ENCODE results near the gene PRKAG2. TPM values are rescaled to one million over a fixed set of nuclear protein-coding genes. Genes with fewer than 3 reads are reported as not detected.
A peak's percentile ranks its signal among the peaks of the same experiment; 100 is the strongest.

The PRKAG2 gene
- total RNA-seq, 1 experiment from 2014 or later = 10.9 TPM

DNA sequence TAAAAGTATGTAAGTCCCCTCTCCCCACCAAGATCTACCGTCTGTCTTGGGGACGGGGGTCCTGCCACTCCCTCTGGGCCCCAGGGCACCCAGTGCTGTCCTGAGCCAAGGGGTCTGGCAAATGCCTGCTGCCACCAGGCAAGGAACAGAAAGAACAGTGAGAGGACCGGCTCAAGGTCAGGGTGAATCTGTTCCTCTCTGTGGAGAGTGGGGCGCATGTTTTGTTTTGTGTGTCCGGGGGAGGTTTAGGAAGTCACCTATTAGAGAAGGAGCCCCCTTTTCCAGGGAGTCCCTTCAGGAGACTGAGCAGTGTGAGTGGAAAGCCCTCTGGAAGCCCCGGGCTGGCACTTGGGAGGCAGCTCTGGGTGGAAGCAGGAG lies 198.7 kb downstream of the PRKAG2 start:
- H3K9me3 ChIP-seq (replicated peaks) = no peaks in the 10 kb centered on the region
- DNase-seq = no peak
- H3K27ac ChIP-seq = no peak overlapping the region
- no peaks in the 10 kb centered on the region for H3K36me3 ChIP-seq
- no peaks in the 10 kb centered on the region; the same call in 1 of the 2 replicates for H3K4me1 ChIP-seq
- no peak overlapping the region for H3K4me3 ChIP-seq
- H3K27me3 ChIP-seq = no peaks in the 10 kb centered on the region

DNA sequence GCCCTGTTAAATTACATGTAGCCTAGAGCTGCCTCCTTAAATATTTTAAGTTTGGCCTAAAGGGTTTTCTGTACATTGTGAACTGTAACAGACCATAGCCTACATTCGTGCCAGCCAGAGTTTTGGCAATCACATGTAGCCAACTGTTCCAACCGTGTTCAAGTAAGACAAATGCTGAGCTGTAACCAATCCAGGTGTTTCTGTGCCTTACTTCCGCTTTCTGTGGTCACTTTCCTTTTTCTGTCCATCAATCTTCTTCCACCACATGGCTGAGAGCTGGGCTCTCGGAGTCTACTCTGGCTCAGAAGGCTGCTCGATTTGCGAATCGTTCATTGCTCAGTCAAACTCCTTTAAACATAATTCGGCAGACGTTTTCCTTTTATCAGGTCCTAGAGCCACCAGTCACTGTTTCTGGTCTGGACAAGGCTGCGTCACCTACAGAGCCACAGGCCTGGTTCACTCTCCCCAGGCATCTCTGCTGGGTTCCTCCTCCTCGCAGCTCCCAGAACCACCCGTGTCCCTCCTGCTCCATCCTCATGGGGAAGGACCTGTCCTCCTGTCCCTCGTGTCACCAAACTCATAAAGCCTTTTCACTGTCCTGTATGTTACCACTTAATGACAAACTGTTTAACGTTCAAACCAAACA lies 199.2 kb downstream of the PRKAG2 start:
- no peaks in the 10 kb centered on the region for H3K27me3 ChIP-seq
- no peaks in the 10 kb centered on the region for H3K36me3 ChIP-seq
- no peaks in the 10 kb centered on the region; the same call in 1 of the 2 replicates for H3K4me1 ChIP-seq
- no peak for DNase-seq
- H3K4me3 ChIP-seq = no peak overlapping the region
- H3K9me3 ChIP-seq (replicated peaks) = no peaks in the 10 kb centered on the region
- H3K27ac ChIP-seq = no peak overlapping the region

DNA sequence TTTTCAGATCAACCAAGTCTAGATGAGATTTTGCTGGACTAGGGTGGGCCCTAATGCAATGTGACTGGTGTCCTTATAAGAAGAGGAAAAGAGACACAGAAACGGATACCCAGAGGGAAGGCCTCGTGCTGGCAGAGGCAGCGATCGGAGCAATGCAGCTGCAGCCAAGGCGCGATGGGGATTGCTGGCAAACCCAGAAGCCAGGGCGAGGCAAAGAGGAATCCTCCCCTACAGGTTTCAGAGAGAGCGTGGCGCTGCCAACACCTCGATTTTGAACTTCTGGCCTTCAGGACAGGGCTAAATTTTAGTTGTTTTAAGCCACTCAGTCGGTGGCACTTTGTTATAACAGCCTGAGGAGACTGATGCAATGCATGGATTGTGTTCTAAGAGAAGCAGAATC lies 200.2 kb downstream of the PRKAG2 start:
- H3K9me3 ChIP-seq (replicated peaks) = no peaks in the 10 kb centered on the region
- no peak overlapping the region for H3K4me3 ChIP-seq
- no peaks in the 10 kb centered on the region for H3K27me3 ChIP-seq
- H3K36me3 ChIP-seq = no peaks in the 10 kb centered on the region
- DNase-seq = no peak
- no peaks in the 10 kb centered on the region; the same call in 1 of the 2 replicates for H3K4me1 ChIP-seq
- no peak overlapping the region for H3K27ac ChIP-seq

DNA sequence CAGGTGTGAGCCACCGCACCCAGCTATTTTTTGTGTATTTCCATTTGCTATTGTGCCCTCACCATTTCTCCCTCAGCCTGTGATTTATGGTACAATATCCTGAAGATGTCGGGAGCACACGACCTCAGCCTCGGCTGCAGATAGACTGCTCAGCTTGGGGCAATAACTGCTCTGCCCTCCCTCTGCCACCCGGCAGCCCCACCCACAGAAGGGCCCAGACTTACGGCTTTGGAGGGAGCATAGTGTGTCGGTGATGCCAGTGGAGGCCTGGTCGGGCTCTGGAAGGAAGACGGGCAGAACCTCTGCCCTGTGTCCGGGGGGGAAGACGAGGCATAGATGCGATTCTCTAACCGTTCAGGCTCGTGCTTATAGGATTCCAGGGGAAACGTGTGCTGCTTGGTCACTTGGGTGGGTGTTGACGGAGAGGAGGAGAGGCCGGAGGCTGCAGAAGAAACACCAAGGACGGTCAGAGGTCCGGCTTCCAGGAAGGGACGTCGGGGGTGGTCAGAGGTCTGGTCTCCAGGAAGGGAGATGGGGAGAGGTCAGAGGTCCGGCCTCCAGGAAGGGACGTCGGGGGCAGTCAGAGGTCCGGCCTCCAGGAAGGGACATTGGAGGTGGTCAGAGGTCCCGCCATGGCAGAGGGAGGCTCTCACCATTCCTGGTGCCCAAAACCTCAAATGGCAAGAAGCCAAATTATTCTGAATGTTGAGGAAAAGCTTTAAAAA lies 201.6 kb downstream of the PRKAG2 start:
- no peaks in the 10 kb centered on the region for H3K9me3 ChIP-seq (replicated peaks)
- no peaks in the 10 kb centered on the region for H3K4me1 ChIP-seq
- no peaks in the 10 kb centered on the region for H3K27me3 ChIP-seq
- H3K27ac ChIP-seq = no peak overlapping the region
- H3K36me3 ChIP-seq = no peaks in the 10 kb centered on the region
- no peak for DNase-seq
- H3K4me3 ChIP-seq = no peak overlapping the region

DNA sequence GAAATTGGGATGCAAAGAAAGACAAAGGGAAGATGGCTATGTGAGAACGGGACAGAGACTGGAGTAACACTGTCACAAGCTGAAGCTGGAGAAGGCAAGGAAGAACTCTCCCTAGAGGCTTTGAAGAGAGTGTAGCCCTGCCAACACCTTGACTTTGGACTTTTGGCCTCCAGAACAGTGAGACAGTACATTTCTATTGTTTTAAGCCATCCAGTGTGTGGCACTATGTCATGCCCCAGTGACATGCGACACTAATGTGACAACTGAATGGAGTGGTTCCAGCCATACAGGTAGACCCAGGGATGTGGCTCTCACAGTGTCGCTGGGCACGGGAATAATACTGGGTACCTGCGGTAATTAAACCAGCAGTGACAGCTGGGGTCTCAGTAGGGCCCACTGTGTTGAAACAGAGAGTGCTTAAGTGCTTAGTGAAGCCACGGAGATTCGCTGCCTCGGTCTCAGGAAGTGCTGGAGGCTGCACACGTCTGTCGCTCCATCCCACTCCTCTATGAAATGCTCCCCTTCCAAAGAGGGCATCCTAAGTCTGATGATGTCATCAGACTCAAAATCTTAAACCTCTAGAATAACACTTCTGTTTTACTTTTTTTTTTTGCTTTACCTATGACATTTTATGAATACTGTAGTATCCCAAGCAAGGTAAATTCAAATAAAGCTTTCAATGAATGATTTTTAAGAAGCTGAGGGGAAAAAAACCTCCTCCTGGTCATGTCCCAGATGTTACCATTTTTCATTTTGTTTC lies 202.6 kb downstream of the PRKAG2 start:
- DNase-seq = no peak
- H3K27ac ChIP-seq = no peak overlapping the region
- H3K4me3 ChIP-seq = no peak overlapping the region
- no peaks in the 10 kb centered on the region for H3K36me3 ChIP-seq
- no peaks in the 10 kb centered on the region for H3K4me1 ChIP-seq
- no peaks in the 10 kb centered on the region for H3K27me3 ChIP-seq
- no peaks in the 10 kb centered on the region for H3K9me3 ChIP-seq (replicated peaks)

DNA sequence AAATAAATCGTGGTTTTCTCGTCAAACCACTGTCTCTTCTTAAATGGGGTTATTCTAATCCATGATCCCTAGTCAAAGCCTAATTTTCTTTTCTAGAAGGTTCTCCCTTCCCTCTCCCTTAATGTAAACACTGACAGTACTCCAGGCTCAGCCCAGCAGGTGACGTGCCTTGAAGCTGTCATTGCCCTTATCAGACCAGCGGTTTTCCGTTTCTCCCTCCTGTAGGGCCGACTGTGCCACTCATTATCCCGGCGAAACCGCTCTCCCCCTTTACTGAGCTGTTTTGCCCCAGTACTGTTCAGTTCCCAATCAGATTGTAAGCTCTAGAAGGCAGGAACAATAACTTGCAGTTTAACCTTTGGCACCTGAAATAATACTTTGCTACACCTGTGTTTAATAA lies 203.7 kb downstream of the PRKAG2 start:
- no peak for DNase-seq
- no peaks in the 10 kb centered on the region for H3K27me3 ChIP-seq
- no peaks in the 10 kb centered on the region for H3K9me3 ChIP-seq (replicated peaks)
- H3K27ac ChIP-seq = no peak overlapping the region
- H3K36me3 ChIP-seq = no peaks in the 10 kb centered on the region
- H3K4me3 ChIP-seq = no peak overlapping the region
- H3K4me1 ChIP-seq = no peaks in the 10 kb centered on the region

DNA sequence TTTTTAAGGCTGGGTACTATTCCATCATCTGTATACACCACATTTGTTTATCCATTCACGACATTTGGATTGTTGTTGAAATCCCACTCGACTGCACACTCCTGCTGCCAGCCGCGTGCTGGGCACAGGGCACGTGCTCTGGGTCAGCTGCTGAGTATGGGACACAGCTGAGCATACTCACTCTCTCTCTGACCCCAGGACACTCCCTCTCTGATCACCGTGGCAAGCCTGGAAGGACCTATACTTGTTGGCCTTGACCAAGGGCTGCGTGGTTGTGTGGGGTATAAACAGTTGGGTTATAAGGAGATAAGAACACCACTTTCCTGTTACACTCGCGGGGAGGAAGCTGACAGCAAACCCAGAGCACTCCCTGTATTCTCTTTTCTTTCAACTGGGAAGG lies 204.2 kb downstream of the PRKAG2 start:
- no peaks in the 10 kb centered on the region for H3K4me1 ChIP-seq
- no peaks in the 10 kb centered on the region for H3K27me3 ChIP-seq
- no peaks in the 10 kb centered on the region for H3K36me3 ChIP-seq
- H3K9me3 ChIP-seq (replicated peaks) = no peaks in the 10 kb centered on the region
- no peak overlapping the region for H3K4me3 ChIP-seq
- no peak for DNase-seq
- H3K27ac ChIP-seq = no peak overlapping the region

DNA sequence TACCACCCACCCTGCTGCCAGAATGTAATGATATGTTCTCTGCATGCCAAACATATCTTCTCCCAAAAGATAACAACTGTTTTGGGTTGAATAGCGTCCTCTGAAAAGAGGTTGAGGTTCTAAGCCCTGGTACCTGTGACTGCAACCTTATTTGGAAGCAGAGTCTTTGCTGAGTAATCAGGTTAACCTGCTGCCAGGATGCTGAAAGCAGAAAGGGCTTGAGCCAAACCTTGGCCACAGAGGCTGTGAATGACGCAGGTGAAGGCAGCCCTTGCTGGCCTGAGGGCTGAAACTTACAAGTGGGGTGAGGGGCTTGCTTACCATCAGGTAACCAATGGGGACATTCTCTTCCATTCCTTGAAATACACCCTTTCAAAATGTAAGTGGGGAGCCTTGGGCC lies 205.4 kb downstream of the PRKAG2 start:
- peaks cover 12% of the 10 kb centered on the region for H3K4me1 ChIP-seq
- H3K36me3 ChIP-seq = 0 out of 2 replicates have a peak, but pooled peaks cover 2% of the 10 kb centered on the region
- H3K9me3 ChIP-seq (replicated peaks) = peaks cover 2% of the 10 kb centered on the region
- H3K4me3 ChIP-seq = no peak overlapping the region
- H3K27me3 ChIP-seq = no peaks in the 10 kb centered on the region
- no peak for DNase-seq
- no peak overlapping the region for H3K27ac ChIP-seq

DNA sequence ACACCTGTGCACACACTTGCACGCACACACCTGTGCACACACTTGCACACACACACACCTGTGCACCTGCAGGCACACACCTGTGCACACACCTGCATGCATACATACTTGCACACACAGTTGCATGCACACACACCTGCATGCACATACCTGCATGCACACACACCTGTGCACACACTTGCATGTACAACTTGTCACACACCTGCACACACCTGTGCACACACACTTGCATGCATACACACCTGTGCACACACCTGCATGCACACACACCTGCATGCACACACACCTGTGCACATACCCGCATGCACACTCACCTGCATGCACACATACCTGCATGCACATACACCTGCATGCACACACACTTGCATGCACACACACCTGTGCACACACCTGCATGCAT lies 207.2 kb downstream of the PRKAG2 start:
- H3K4me1 ChIP-seq = peaks cover 16% of the 10 kb centered on the region
- H3K4me3 ChIP-seq = no peak overlapping the region
- H3K9me3 ChIP-seq (replicated peaks) = peaks cover 9% of the 10 kb centered on the region
- peaks cover 2% of the 10 kb centered on the region; the same call in 1 of the 2 replicates for H3K36me3 ChIP-seq
- no peak overlapping the region for H3K27ac ChIP-seq
- DNase-seq = no peak
- H3K27me3 ChIP-seq = no peaks in the 10 kb centered on the region

DNA sequence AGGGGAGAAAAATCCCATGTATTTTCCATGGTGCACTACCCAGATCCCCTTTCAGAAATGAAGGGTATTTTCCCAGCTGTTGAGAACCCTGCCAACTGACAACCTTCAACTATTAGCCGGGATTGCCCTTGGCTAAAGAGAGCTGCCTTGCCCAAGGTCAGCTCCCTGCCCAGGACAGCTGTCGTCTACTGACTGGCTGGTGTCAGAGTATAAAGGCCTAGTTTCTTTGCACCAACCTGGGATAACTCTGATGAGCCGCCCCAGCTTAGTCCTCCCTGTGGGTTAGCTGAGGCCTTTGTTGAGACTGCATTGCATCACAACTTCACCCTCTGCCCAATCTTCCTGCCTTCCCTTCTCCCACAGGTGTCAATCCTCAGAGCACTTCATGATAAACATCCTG lies 210.0 kb downstream of the PRKAG2 start:
- Histone ChIP-seq H3K4me3 (no peak overlapping the region), H3K4me1 (peaks cover 16% of the 10 kb centered on the region), H3K27me3 (no peaks in the 10 kb centered on the region), H3K36me3 (peaks cover 2% of the 10 kb centered on the region; the same call in 1 of the 2 replicates), H3K27ac (peak overlapping the region; percentile 17), H3K9me3 (replicated peaks) (peaks cover 9% of the 10 kb centered on the region)
- peak; percentile 74 to 76 for DNase-seq

DNA sequence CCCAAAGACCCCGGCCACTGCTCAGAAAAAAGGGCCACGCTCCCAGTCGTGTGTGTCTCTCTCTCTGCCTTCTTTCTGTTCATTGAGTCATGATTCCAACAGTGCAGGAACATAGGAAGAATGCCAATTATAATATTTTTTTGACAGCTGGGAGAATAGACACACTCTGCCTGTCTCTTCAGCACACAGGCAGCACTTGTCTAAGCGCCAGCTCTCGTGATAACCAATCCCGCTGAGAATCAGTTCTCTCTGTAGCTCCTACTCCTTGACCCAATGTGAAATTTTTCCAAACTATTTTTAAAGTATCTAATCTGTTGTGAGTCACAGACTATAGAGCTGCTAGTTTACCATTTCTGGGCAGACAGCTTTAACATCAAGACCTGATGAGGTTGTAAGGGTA lies 211.5 kb downstream of the PRKAG2 start:
- Histone ChIP-seq H3K27me3 (no peaks in the 10 kb centered on the region), H3K9me3 (replicated peaks) (peaks cover 9% of the 10 kb centered on the region), H3K4me1 (peaks cover 16% of the 10 kb centered on the region), H3K27ac (no peak overlapping the region), H3K4me3 (no peak overlapping the region), H3K36me3 (peaks cover 2% of the 10 kb centered on the region; the same call in 1 of the 2 replicates)
- DNase-seq = no peak

DNA sequence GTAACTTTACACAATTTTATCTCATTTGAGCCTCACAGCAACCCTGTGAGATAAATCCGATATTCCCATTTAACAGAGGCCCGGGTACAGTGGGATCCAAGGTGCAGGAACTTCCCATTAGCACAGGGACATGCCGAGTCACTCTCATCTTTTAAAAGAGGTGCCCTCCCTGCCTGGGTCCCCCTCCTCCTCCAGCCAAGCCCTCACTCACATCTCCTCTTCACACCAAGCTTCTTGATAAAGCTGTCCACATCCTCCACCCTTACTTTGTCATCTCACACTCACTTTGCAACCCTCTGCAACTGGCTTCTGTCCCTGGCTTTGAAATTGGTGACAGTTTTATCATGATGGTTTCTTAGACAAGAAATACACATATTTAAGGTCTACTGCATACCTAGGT lies 212.6 kb downstream of the PRKAG2 start:
- Histone ChIP-seq H3K27me3 (no peaks in the 10 kb centered on the region), H3K36me3 (peaks cover 2% of the 10 kb centered on the region; the same call in 1 of the 2 replicates), H3K27ac (no peak overlapping the region), H3K9me3 (replicated peaks) (peaks cover 9% of the 10 kb centered on the region), H3K4me1 (peaks cover 16% of the 10 kb centered on the region), H3K4me3 (no peak overlapping the region)
- no peak for DNase-seq

DNA sequence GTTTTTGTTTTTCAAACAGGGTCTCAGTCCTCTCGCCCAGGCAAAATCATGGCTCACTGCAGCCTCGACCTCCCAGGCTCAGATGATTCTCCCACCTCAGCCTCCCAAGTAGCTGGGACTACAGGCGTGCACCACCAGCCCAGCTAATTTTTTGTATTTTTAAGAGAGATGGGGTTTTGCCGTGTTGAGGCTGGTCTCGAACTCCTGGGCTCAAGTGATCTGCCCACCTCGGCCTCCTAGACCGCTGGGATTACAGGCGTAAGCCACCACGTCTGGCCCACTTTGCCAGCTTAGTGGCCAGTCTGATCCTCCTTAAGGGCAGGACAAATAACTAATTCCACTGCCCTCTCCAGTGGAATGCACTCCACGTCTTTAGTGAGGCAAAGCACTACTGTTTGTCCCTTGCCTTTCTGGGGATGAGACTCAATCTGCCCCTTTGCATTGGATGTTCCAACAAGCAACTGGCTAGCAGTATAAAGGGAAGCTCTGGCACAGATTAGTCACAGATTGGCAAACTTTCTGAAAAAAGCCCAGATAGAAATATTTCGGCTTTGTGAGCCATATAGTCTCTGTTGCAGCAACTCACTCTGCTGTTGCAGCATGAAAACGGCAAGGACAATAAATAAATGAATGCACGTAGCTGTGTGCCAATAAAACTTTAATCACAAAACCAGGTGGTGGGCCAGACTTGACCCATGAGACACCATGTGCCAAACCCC lies 213.4 kb downstream of the PRKAG2 start:
- Histone ChIP-seq H3K27ac (no peak overlapping the region), H3K4me3 (no peak overlapping the region), H3K36me3 (peaks cover 2% of the 10 kb centered on the region; the same call in 1 of the 2 replicates), H3K9me3 (replicated peaks) (peaks cover 9% of the 10 kb centered on the region), H3K4me1 (peaks cover 16% of the 10 kb centered on the region), H3K27me3 (no peaks in the 10 kb centered on the region)
- no peak for DNase-seq

DNA sequence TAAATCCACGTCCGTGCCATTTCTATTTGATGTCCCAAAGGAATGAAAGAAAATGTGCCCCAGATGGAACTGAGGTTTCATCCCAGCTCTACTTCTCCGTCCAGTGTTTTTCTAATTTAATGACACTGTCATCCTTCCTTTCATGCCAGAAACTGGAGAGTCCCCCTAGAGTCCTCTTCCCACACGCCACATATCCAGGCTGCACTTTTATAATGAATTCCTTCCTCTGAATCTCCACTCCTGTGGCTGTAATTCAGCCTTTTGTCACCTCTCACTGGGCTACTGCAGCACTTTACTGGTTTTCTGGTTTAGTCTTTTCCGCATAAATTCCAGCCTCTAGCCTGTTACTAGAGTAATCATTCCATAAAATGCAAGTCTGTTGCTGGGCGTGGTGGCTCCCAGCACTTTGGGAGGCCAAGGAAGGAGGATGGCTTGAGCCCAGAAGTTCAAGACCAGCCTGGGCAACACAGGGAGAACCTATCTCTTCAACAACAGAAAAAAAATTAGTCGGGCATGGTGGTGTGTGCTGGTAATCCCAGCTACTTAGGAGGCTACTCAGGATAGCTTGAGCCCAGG lies 214.6 kb downstream of the PRKAG2 start:
- DNase-seq = no peak
- H3K4me3 ChIP-seq = no peak overlapping the region
- H3K4me1 ChIP-seq = peaks cover 13% of the 10 kb centered on the region
- peaks cover 2% of the 10 kb centered on the region; the same call in 1 of the 2 replicates for H3K36me3 ChIP-seq
- H3K27ac ChIP-seq = no peak overlapping the region
- H3K9me3 ChIP-seq (replicated peaks) = peaks cover 9% of the 10 kb centered on the region
- H3K27me3 ChIP-seq = no peaks in the 10 kb centered on the region

Measured in SJCRH30 (cell line).